Neuronal stem cell (in vitro differentiated cells): ENCODE results near the gene SMAP1.

Experiments used
- DNase-seq: peaks from one replicate; pipeline ENCODE4 v3.0.0-alpha.2; 2013; ENCODE audit warnings: low spot score
- H2AFZ ChIP-seq: one replicate; pipeline ENCODE4 v1.6.1; 2013; ENCODE audit warnings: mild to moderate bottlenecking, low read length, inconsistent platforms
- H2AK5ac ChIP-seq: 2 replicates; pipeline ENCODE4 v1.6.1; 2013; ENCODE audit warnings: low read depth, mild to moderate bottlenecking, inconsistent platforms, low read length, moderate library complexity, mixed read lengths
- H2BK120ac ChIP-seq: 2 replicates; pipeline ENCODE4 v1.6.1; 2013; ENCODE audit warnings: low read depth, mild to moderate bottlenecking, inconsistent platforms, low read length, moderate library complexity, mixed read lengths
- H2BK12ac ChIP-seq: one replicate; pipeline ENCODE4 v1.6.1; 2013; ENCODE audit warnings: low read length, inconsistent platforms
- H2BK15ac ChIP-seq: 2 replicates; pipeline ENCODE4 v1.6.1; 2013; ENCODE audit warnings: mild to moderate bottlenecking, low read length, inconsistent platforms, mixed read lengths
- H2BK5ac ChIP-seq: one replicate; pipeline ENCODE4 v1.6.1; 2013; ENCODE audit warnings: inconsistent platforms, mild to moderate bottlenecking, low read length, moderate library complexity
- H3K14ac ChIP-seq: one replicate; pipeline ENCODE4 v1.6.1; 2013; ENCODE audit warnings: low read length, inconsistent platforms
- H3K18ac ChIP-seq: 2 replicates; pipeline ENCODE4 v1.6.1; 2013; ENCODE audit warnings: low read length, inconsistent platforms
- H3K23ac ChIP-seq: 2 replicates; pipeline ENCODE4 v1.6.1; 2013; ENCODE audit warnings: low read depth, mild to moderate bottlenecking, mixed read lengths, low read length, inconsistent platforms; ENCODE audit not compliant: poor library complexity
- H3K27ac ChIP-seq: replicated peaks from 3 replicates; pipeline ENCODE4 v1.5.1; 2013; ENCODE audit warnings: low read length, inconsistent platforms
- H3K27me3 ChIP-seq, 3 experiments: 2 replicates each; pipeline ENCODE4 v1.6.1; 2013; ENCODE audit warnings: low read length in 3 of 3, mild to moderate bottlenecking in 2 of 3, inconsistent platforms in 1 of 3, low read depth in 1 of 3, mixed read lengths in 1 of 3, moderate library complexity in 1 of 3; ENCODE audit not compliant: control insufficient read depth in 3 of 3, insufficient read depth in 3 of 3
- H3K36me3 ChIP-seq, 2 donors: replicated peaks in 1 of 2; 2 replicates each; pipeline ENCODE4 v1.6.1; 2013; ENCODE audit warnings: low read length in 2 of 2; ENCODE audit not compliant: control insufficient read depth in 2 of 2, insufficient read depth in 2 of 2
- H3K4ac ChIP-seq: 2 replicates; pipeline ENCODE4 v1.6.1; 2013; ENCODE audit warnings: inconsistent platforms, mild to moderate bottlenecking, low read length, moderate library complexity
- H3K4me1 ChIP-seq, 2 donors: 1 replicate in 1 of 2; 2 replicates in 1 of 2; pipeline ENCODE4 v1.6.1; 2013; ENCODE audit warnings: low read length in 2 of 2, low read depth in 1 of 2; ENCODE audit not compliant: control insufficient read depth in 2 of 2, insufficient read depth in 1 of 2
- H3K4me2 ChIP-seq: one replicate; pipeline ENCODE4 v1.6.1; 2013; ENCODE audit warnings: mild to moderate bottlenecking, low read length, inconsistent platforms; ENCODE audit not compliant: insufficient read depth, poor library complexity, severe bottlenecking
- H3K4me3 ChIP-seq, 2 donors: 2 replicates each; pipeline ENCODE4 v1.5.1; 2013; ENCODE audit warnings: low read length in 2 of 2, mild to moderate bottlenecking in 2 of 2, inconsistent platforms in 1 of 2, moderate library complexity in 1 of 2
- H3K79me1 ChIP-seq: one replicate; pipeline ENCODE4 v1.6.1; 2013; ENCODE audit warnings: low read depth, mild to moderate bottlenecking, inconsistent platforms, low read length, moderate library complexity
- H3K9ac ChIP-seq: one replicate; pipeline ENCODE4 v1.6.1; 2013; ENCODE audit warnings: mild to moderate bottlenecking, low read depth, low read length, inconsistent platforms; ENCODE audit not compliant: poor library complexity
- H3K9me3 ChIP-seq, 2 donors: replicated peaks in 1 of 2; 2 replicates each; pipeline versions ENCODE3 to v1.6.1; 2013; ENCODE audit warnings: low read length in 2 of 2, mild to moderate bottlenecking in 2 of 2, inconsistent platforms in 1 of 2, low read depth in 1 of 2, mixed read lengths in 1 of 2, moderate library complexity in 1 of 2; ENCODE audit not compliant: control insufficient read depth in 2 of 2, insufficient read depth in 1 of 2
- H4K8ac ChIP-seq: one replicate; pipeline ENCODE4 v1.6.1; 2013; ENCODE audit warnings: low read depth, mild to moderate bottlenecking, inconsistent platforms, low read length, moderate library complexity
- H4K91ac ChIP-seq: one replicate; pipeline ENCODE4 v1.6.1; 2013; ENCODE audit warnings: low read length, low read depth, mild to moderate bottlenecking, inconsistent platforms; ENCODE audit not compliant: poor library complexity
- WGBS, 2 donors: extraction: QIAGEN DNeasy Blood & Tissue Kit; methylation state at CpG; one replicate each; pipeline ENCODE4 v1.1.7; 2013; ENCODE audit warnings: missing lambda C conversion rate in 2 of 2, mixed read lengths in 1 of 2; ENCODE audit not compliant: insufficient read length in 2 of 2, insufficient replicate concordance in 1 of 2; ENCODE audit errors: extremely low coverage in 2 of 2; 5-methylcytosine and 5-hydroxymethylcytosine counted together

Gene SMAP1

GRCh38 chr6:70903665-70904452 lies 236.2 kb downstream of the SMAP1 start:
- Histone ChIP-seq H2BK120ac (no peak overlapping the region), H3K18ac (no peak overlapping the region), H2BK5ac (no peak overlapping the region), H3K79me1 (no peaks in the 10 kb centered on the region), H3K27ac (no peak overlapping the region), H3K27me3 (no peaks in the 10 kb centered on the region), H3K4me2 (no peak overlapping the region), H4K91ac (no peak overlapping the region), H2AFZ (no peak overlapping the region), H3K9me3 (no peaks in the 10 kb centered on the region), H3K4ac (no peak overlapping the region), H3K9ac (no peak overlapping the region), H3K23ac (no peak overlapping the region), H2BK12ac (no peak overlapping the region), H3K36me3 (no peaks in the 10 kb centered on the region), H3K4me3 (no peak overlapping the region), H4K8ac (no peak overlapping the region), H3K14ac (no peak overlapping the region), H2AK5ac (no peak overlapping the region), H3K4me1 (no peaks in the 10 kb centered on the region), H2BK15ac (no peak overlapping the region)
- no peak for DNase-seq
- no CpG with 5 or more reads among the region's 2 CpGs for WGBS, 2 donors

GRCh38 chr6:70905742-70906141 lies 238.1 kb downstream of the SMAP1 start:
- WGBS, 2 donors = no CpG with 5 or more reads among the region's 1 CpG
- no peak overlapping the region for H2BK120ac ChIP-seq
- H3K4me1 ChIP-seq = no peaks in the 10 kb centered on the region

More at GRCh38 chr6:70905742-70906141, 238.1 kb downstream of the SMAP1 start:
- no peak overlapping the region for H3K14ac ChIP-seq
- H3K27ac ChIP-seq = no peak overlapping the region
- H3K23ac ChIP-seq = no peak overlapping the region
- no peak overlapping the region for H3K4me3 ChIP-seq
- no peak overlapping the region for H2BK12ac ChIP-seq
- peaks cover 0 to 4% (median 0%) of the 10 kb centered on the region in 3 experiments for H3K27me3 ChIP-seq
- H2AFZ ChIP-seq = no peak overlapping the region
- no peak overlapping the region for H2BK15ac ChIP-seq
- no peaks in the 10 kb centered on the region for H3K36me3 ChIP-seq
- no peak overlapping the region for H2AK5ac ChIP-seq
- H3K18ac ChIP-seq = no peak overlapping the region
- H4K91ac ChIP-seq = no peak overlapping the region
- no peak overlapping the region for H4K8ac ChIP-seq
- no peak for DNase-seq
- no peak overlapping the region for H3K9ac ChIP-seq
- no peak overlapping the region for H3K4ac ChIP-seq
- H3K9me3 ChIP-seq = no peaks in the 10 kb centered on the region
- H3K79me1 ChIP-seq = no peaks in the 10 kb centered on the region
- H3K4me2 ChIP-seq = no peak overlapping the region
- no peak overlapping the region for H2BK5ac ChIP-seq
